ENCODE measurements around the gene STARD9.
A peak's percentile ranks its signal among the peaks of the same experiment; 100 is the strongest.

Gene STARD9

GRCh38 chr15:42604894-42605744 lies 29.7 kb downstream of the STARD9 start:
- no peak for TF ChIP-seq CTCF (IDR thresholded peaks at IDR 0.05; ENCODE audit: unreplicated experiment in 3 of 3)
- Mint-ChIP-seq H3K4me3 (peak overlapping the region in 1 of 3 experiments; percentile 60), H3K4me1 (peaks cover 26% of the 10 kb centered on the region), H3K27me3 (ENCODE audit: low read depth) (no peaks in the 10 kb centered on the region), H3K27ac (peak overlapping the region; percentile 91 to 95 (median 92)), H3K9me3 (peaks cover 2% of the 10 kb centered on the region), H3K36me3 (ENCODE audit: low read depth) (peaks cover 25% of the 10 kb centered on the region)

GRCh38 chr15:42605796-42606195 lies 30.4 kb downstream of the STARD9 start:
- no peak for TF ChIP-seq CTCF (IDR thresholded peaks at IDR 0.05; ENCODE audit: unreplicated experiment in 3 of 3)
- Mint-ChIP-seq H3K27me3 (ENCODE audit: low read depth) (no peaks in the 10 kb centered on the region), H3K36me3 (ENCODE audit: low read depth) (peaks cover 22% of the 10 kb centered on the region), H3K27ac (peak overlapping the region; percentile 91 to 95 (median 92)), H3K9me3 (no peaks in the 10 kb centered on the region), H3K4me1 (peaks cover 26% of the 10 kb centered on the region), H3K4me3 (no peak overlapping the region)

GRCh38 chr15:42608110-42608531 lies 32.7 kb downstream of the STARD9 start:
- H3K36me3 Mint-ChIP-seq (ENCODE audit: low read depth) = peaks cover 13% of the 10 kb centered on the region
- H3K9me3 Mint-ChIP-seq = no peaks in the 10 kb centered on the region
- no peak overlapping the region for H3K4me3 Mint-ChIP-seq
- TF ChIP-seq CTCF (IDR thresholded peaks at IDR 0.05; ENCODE audit: unreplicated experiment in 3 of 3) = no peak
- peaks cover 26% of the 10 kb centered on the region for H3K4me1 Mint-ChIP-seq
- H3K27ac Mint-ChIP-seq = peak overlapping the region in 1 of 3 experiments; percentile 38
- no peaks in the 10 kb centered on the region for H3K27me3 Mint-ChIP-seq (ENCODE audit: low read depth)

- no peak for TF ChIP-seq CTCF (IDR thresholded peaks at IDR 0.05; ENCODE audit: unreplicated experiment in 3 of 3)
- Mint-ChIP-seq H3K4me1 (peaks cover 26% of the 10 kb centered on the region), H3K27ac (peak overlapping the region in 1 of 3 experiments; percentile 28), H3K9me3 (no peaks in the 10 kb centered on the region), H3K4me3 (no peak overlapping the region), H3K36me3 (ENCODE audit: low read depth) (peaks cover 9% of the 10 kb centered on the region), H3K27me3 (ENCODE audit: low read depth) (no peaks in the 10 kb centered on the region)
Observed at GRCh38 chr15:42608752-42609488, 33.5 kb downstream of the STARD9 start.

- Mint-ChIP-seq H3K36me3 (ENCODE audit: low read depth) (peaks cover 5% of the 10 kb centered on the region), H3K4me3 (no peak overlapping the region), H3K4me1 (peaks cover 15% of the 10 kb centered on the region), H3K27me3 (ENCODE audit: low read depth) (no peaks in the 10 kb centered on the region), H3K27ac (no peak overlapping the region), H3K9me3 (no peaks in the 10 kb centered on the region)
- TF ChIP-seq CTCF (IDR thresholded peaks at IDR 0.05; ENCODE audit: unreplicated experiment in 3 of 3) = no peak
Observed at GRCh38 chr15:42611532-42611931, 36.1 kb downstream of the STARD9 start.
